Transverse colon (tissue), 4 donors: ENCODE results near the gene OMD.

Experiments used
- POLR2A ChIP-seq: fragments of 450-650 bp; IDR thresholded peaks from one replicate; pipeline ENCODE4 v1.6.1; 2016; ENCODE audit warnings: antibody characterized with exemption, mild to moderate bottlenecking, moderate library complexity
- POLR2AphosphoS5 ChIP-seq, 3 donors: sonication (generic); formaldehyde crosslinking; IDR thresholded peaks; one replicate each; pipeline ENCODE4 v1.6.1; 2016; ENCODE audit warnings: antibody characterized with exemption in 3 of 3
- TF ChIP-seq, protein P1 (sequence below), 5 experiments: fragments of 200-600 bp in 3 of 5; fragments of 450-650 bp in 2 of 5; sonication (generic) in 3 of 5; IDR thresholded peaks; 1 replicate in 2 of 5; 2 replicates in 3 of 5; pipeline ENCODE4 v1.5.1; 2016 to 2017; ENCODE audit warnings: antibody characterized with exemption in 5 of 5, inconsistent platforms in 3 of 5, mild to moderate bottlenecking in 2 of 5, moderate library complexity in 1 of 5

DNA sequence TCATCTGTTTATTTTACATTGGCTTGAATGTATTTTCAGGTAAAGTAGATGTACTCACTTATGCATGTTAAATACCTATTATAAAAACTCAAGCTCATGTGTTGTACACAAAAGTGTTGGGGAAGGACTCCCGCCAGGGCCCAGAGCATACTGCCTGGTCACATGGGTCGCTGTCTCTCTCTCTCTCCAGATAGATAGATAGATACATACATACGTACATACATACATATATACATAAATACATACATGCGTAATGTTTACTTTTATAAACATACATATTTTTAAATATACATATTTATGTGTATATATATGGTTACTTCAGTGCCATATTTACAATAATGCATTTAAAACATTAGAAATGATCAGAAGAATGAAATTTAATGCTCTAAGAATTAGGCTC is 33.3 kb upstream of the OMD start:
- TF ChIP-seq, protein P1, sequence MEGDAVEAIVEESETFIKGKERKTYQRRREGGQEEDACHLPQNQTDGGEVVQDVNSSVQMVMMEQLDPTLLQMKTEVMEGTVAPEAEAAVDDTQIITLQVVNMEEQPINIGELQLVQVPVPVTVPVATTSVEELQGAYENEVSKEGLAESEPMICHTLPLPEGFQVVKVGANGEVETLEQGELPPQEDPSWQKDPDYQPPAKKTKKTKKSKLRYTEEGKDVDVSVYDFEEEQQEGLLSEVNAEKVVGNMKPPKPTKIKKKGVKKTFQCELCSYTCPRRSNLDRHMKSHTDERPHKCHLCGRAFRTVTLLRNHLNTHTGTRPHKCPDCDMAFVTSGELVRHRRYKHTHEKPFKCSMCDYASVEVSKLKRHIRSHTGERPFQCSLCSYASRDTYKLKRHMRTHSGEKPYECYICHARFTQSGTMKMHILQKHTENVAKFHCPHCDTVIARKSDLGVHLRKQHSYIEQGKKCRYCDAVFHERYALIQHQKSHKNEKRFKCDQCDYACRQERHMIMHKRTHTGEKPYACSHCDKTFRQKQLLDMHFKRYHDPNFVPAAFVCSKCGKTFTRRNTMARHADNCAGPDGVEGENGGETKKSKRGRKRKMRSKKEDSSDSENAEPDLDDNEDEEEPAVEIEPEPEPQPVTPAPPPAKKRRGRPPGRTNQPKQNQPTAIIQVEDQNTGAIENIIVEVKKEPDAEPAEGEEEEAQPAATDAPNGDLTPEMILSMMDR (IDR thresholded peaks at IDR 0.05): no peak
- TF ChIP-seq POLR2AphosphoS5 (IDR thresholded peaks at IDR 0.05) (no peak), POLR2A (no peak)
